PFSK-1 (cell line): ENCODE measurements around the gene PHLDB1.
A peak's percentile ranks its signal among the peaks of the same experiment; 100 is the strongest.

Experiments
- FOXP2 ChIP-seq: optimal IDR thresholded peaks from 2 replicates; pipeline ENCODE3; 2011; ENCODE audit warnings: borderline replicate concordance, control low read depth, inconsistent platforms; ENCODE audit not compliant: insufficient read depth; ENCODE audit errors: extremely low read length, extremely low read depth
- POLR2AphosphoS5 ChIP-seq: IDR thresholded peaks from 2 replicates; pipeline ENCODE4 v1.6.1; 2012; ENCODE audit warnings: low read depth, mild to moderate bottlenecking, control low read depth, low read length, moderate library complexity
- REST ChIP-seq, 2 experiments: IDR thresholded peaks; 2 replicates each; pipeline versions ENCODE4 v1.6.1 to v1.8.0; 2011 to 2012; ENCODE audit warnings: low read depth in 2 of 2, low read length in 2 of 2, control low read depth in 1 of 2, inconsistent platforms in 1 of 2, mild to moderate bottlenecking in 1 of 2, moderate library complexity in 1 of 2; ENCODE audit not compliant: insufficient read depth in 1 of 2
- SIN3A ChIP-seq: IDR thresholded peaks from 2 replicates; pipeline ENCODE4 v1.6.1; 2012; ENCODE audit warnings: mild to moderate bottlenecking, low read length, moderate library complexity, borderline replicate concordance; ENCODE audit not compliant: insufficient read depth
- TAF1 ChIP-seq: IDR thresholded peaks from 2 replicates; pipeline ENCODE4 v1.6.1; 2012; ENCODE audit warnings: low read length, control low read depth, borderline replicate concordance; ENCODE audit not compliant: insufficient read depth

The PHLDB1 gene

DNA sequence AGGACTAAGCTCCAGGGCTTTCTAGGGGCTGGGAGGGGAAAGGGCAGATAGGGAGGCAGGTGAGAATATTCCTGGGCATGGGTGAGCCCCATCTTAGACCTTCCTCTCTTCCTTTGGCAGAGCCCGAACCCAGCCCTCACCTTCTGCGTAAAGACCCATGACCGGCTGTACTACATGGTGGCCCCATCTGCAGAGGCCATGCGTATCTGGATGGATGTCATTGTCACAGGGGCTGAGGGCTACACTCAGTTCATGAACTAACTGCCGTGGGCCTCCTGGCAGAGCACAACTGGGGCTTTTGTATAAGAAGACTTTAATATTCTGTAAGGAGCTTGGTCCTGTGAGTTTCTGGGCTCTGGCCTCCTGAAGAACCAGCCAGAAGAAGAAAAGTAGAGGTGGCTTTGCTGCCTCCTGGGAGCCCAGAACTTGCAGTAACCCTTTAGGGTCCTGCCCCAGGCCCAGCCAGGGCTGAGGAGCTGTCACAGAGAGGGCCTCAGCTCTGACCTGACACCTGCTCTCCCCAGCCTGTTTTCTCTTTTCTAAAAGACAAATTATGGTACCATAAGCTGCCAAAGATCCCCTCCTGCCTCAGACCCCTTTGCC lies 49.2 kb downstream of the PHLDB1 start:
- no peak for TF ChIP-seq TAF1
- no peak for TF ChIP-seq POLR2AphosphoS5
- no peak for TF ChIP-seq REST (IDR thresholded peaks at IDR 0.05; ENCODE audit: insufficient read depth in 1 of 2, low read depth in 2 of 2, low read length in 2 of 2)

DNA sequence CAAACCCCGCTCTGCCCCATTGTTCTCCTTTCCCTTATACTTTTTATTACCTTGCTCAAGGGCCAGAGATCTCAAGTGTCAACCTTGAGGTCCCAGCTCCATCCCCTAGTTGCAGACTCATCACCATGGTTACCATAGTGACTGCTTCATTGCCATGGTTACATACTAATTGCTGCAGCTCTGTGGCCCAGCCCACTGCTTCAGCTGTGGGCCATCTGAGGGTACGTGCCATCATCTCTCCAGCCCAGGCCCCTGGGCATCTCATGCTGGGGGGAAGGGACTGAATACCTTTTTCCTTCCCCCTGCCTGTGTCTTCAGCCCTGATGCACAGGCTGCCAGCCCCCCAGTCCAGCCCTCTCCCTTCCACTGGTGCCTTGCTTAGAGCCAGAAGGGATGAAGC lies 49.8 kb downstream of the PHLDB1 start:
- TF ChIP-seq REST (IDR thresholded peaks at IDR 0.05; ENCODE audit: insufficient read depth in 1 of 2, low read depth in 2 of 2, low read length in 2 of 2): no peak
- no peak for TF ChIP-seq FOXP2
- no peak for TF ChIP-seq SIN3A
- no peak for TF ChIP-seq POLR2AphosphoS5
- no peak for TF ChIP-seq TAF1

- TF ChIP-seq REST (IDR thresholded peaks at IDR 0.05; ENCODE audit: insufficient read depth in 1 of 2, low read depth in 2 of 2, low read length in 2 of 2): no peak
- no peak for TF ChIP-seq SIN3A
Observed at GRCh38 chr11:118657709-118658428, 50.5 kb downstream of the PHLDB1 start.

DNA sequence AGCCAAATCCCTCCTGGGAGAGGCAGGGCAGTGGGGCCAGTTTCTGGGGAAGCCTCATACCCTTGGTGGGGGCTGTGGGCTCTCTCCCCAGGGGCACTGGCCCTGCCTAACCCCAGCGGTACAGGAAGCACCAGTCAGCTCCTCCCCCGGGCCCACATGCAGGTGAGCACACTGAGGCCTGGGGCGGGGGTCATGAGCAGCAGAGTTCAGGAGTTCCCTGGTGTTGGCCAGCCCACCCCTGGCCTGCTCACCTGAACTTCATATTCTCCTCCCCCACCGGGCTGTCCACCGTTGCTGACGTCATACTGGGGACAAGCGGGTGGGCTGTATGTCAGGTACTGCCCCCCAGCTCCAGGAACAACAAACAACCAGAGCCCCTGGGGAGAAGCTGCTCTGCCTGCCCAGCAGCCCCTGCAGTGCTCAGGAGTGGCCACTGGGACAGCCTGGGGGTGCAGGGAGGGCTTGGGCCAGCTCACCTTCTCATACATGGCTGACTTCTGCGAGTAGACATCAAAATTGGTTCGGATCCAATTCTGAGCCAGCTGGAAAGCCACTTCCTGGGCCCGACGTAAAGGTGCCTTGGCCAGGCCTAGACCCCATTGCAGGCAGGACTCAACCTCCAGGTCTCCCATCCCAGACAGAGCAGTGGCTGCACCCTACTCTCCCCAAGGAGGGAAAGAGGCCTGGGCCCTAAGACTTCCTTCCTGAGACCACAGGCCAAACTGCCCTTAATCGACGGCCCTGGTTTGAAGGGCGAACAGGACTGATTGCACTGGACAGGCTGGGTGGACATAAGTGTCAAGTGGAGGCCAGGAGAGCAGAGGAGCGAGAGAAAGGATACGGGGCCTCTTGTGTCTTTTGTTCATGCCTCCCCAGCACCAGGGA lies 51.3 kb downstream of the PHLDB1 start:
- TF ChIP-seq FOXP2 (no peak), POLR2AphosphoS5 (peak; percentile 6)

- TF ChIP-seq TAF1: no peak
- TF ChIP-seq SIN3A: no peak
- peak; percentile 50 for TF ChIP-seq POLR2AphosphoS5
- peak; percentile 63 for TF ChIP-seq FOXP2
- no peak for TF ChIP-seq REST (IDR thresholded peaks at IDR 0.05; ENCODE audit: insufficient read depth in 1 of 2, low read depth in 2 of 2, low read length in 2 of 2)
Observed at GRCh38 chr11:118659314-118659952, 52.0 kb downstream of the PHLDB1 start.
